Neural progenitor cell (in vitro differentiated cells): ENCODE data around the gene GRIK3.

Experiments
- CTCF ChIP-seq: fragments of 200-600 bp; sonication (generic); IDR thresholded peaks from 2 replicates; pipeline ENCODE4 v1.5.1; 2017; ENCODE audit warnings: antibody characterized with exemption, mild to moderate bottlenecking
- EZH2phosphoT487 ChIP-seq: fragments of 200-600 bp; sonication (generic); IDR thresholded peaks from 2 replicates; pipeline ENCODE4 v1.6.1; 2017; ENCODE audit warnings: antibody characterized with exemption

GRCh38 chr1:37073854-37074379 is 39.6 kb upstream of the GRIK3 start:
- TF ChIP-seq EZH2phosphoT487, result no peak
- TF ChIP-seq CTCF, result no peak
